ENCODE results near the gene NDUFA13. TPM values are rescaled to one million over a fixed set of nuclear protein-coding genes. Genes with fewer than 3 reads are reported as not detected.

The NDUFA13 gene
- total RNA-seq, 1 experiment from 2014 or later: 354 TPM

GRCh38 chr19:19527371-19527656 lies 11.3 kb downstream of the NDUFA13 start:
- ChIA-PET POLR2A (no interaction called here), CTCF (no interaction called here)
- no peak for TF ChIP-seq CTCF (IDR thresholded peaks at IDR 0.05; ENCODE audit: unreplicated experiment)
- H3K4me3 Mint-ChIP-seq (ENCODE audit: unreplicated experiment): no peak overlapping the region
- no peaks in the 10 kb centered on the region for H3K9me3 Mint-ChIP-seq (ENCODE audit: unreplicated experiment)
- intact Hi-C loops (cut with micrococcal nuclease): no loop called here
- H3K27me3 Mint-ChIP-seq (ENCODE audit: insufficient read depth, unreplicated experiment): no peaks in the 10 kb centered on the region
- no peak for DNase-seq (ENCODE audit: unreplicated experiment)
- peaks cover 10% of the 10 kb centered on the region for H3K4me1 Mint-ChIP-seq (ENCODE audit: insufficient read depth, unreplicated experiment)
- H3K27ac Mint-ChIP-seq (ENCODE audit: low read depth, unreplicated experiment): no peak overlapping the region
- H3K36me3 Mint-ChIP-seq (ENCODE audit: insufficient read depth, unreplicated experiment): peaks cover 45% of the 10 kb centered on the region
- no TSS peak for BruUV-seq (replicated peaks)

GRCh38 chr19:19527674-19528625 lies 11.9 kb downstream of the NDUFA13 start:
- CTCF ChIA-PET: interaction anchor here (0.5 to 8.1 kb wide), 4 partner anchors 117 to 499 kb away, joined by 3 to 107 read pairs (median 29); partner anchors contain the start of gene GMIP
- H3K9me3 Mint-ChIP-seq (ENCODE audit: unreplicated experiment): no peaks in the 10 kb centered on the region
- H3K4me1 Mint-ChIP-seq (ENCODE audit: insufficient read depth, unreplicated experiment): peaks cover 11% of the 10 kb centered on the region
- intact Hi-C loops (cut with micrococcal nuclease): no loop called here
- TF ChIP-seq CTCF (IDR thresholded peaks at IDR 0.05; ENCODE audit: unreplicated experiment): no peak
- POLR2A ChIA-PET: interaction anchor here (1.1 to 2.3 kb wide), 2 partner anchors 12 to 116 kb away, joined by 4 to 12 read pairs; partner anchors contain the start of genes GMIP, NDUFA13 and TSSK6
- no peak overlapping the region for H3K4me3 Mint-ChIP-seq (ENCODE audit: unreplicated experiment)
- no peaks in the 10 kb centered on the region for H3K27me3 Mint-ChIP-seq (ENCODE audit: insufficient read depth, unreplicated experiment)
- no peak for DNase-seq (ENCODE audit: unreplicated experiment)
- BruUV-seq (replicated peaks): no TSS peak
- peaks cover 39% of the 10 kb centered on the region for H3K36me3 Mint-ChIP-seq (ENCODE audit: insufficient read depth, unreplicated experiment)
- H3K27ac Mint-ChIP-seq (ENCODE audit: low read depth, unreplicated experiment): no peak overlapping the region

GRCh38 chr19:19528721-19529490 lies 12.9 kb downstream of the NDUFA13 start, which contains the start of gene YJEFN3:
Gene YJEFN3 (plus strand): TSS chr19:19528911. CDS start chr19:19528933, 22 bp downstream.
- no peaks in the 10 kb centered on the region for H3K9me3 Mint-ChIP-seq (ENCODE audit: unreplicated experiment)
- ChIA-PET POLR2A (interaction anchor here (0.5 to 2.3 kb wide), 3 partner anchors 13 to 139 kb away, joined by 4 to 12 read pairs (median 5); partner anchors contain the start of genes GMIP, NDUFA13 and TSSK6), CTCF (interaction anchor here (0.7 to 8.1 kb wide), 5 partner anchors 14 to 1600 kb away, joined by 3 to 107 read pairs (median 5); partner anchors contain the start of gene GMIP)
- no peak for DNase-seq (ENCODE audit: unreplicated experiment)
- H3K27me3 Mint-ChIP-seq (ENCODE audit: insufficient read depth, unreplicated experiment): no peaks in the 10 kb centered on the region
- no TSS peak for BruUV-seq (replicated peaks)
- H3K27ac Mint-ChIP-seq (ENCODE audit: low read depth, unreplicated experiment): no peak within 1 kb of the TSS
- peaks cover 36% of the 10 kb centered on the region for H3K36me3 Mint-ChIP-seq (ENCODE audit: insufficient read depth, unreplicated experiment)
- no peak within 1 kb of the TSS for H3K4me3 Mint-ChIP-seq (ENCODE audit: unreplicated experiment)
- intact Hi-C loops (cut with micrococcal nuclease): no loop called here
- H3K4me1 Mint-ChIP-seq (ENCODE audit: insufficient read depth, unreplicated experiment): peaks cover 11% of the 10 kb centered on the region
- no peak for TF ChIP-seq CTCF (IDR thresholded peaks at IDR 0.05; ENCODE audit: unreplicated experiment)
